ENCODE results near the gene MAPK8IP2.
"Not testable (repeated sequence)": the region's sequence is repeated elsewhere in the genome, so short reads cannot be mapped to it uniquely, and the experiment has no call there.

DNA sequence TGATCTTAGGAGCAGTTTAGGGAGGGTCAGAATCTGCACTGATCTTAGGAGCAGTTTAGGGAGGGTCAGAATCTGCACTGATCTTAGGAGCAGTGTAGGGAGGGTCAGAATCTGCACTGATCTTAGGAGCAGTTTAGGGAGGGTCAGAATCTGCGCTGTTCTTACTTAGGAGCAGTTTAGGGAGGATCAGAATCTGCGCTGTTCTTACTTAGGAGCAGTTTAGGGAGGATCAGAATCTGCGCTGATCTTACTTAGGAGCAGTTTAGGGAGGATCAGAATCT lies 43.2 kb downstream of the MAPK8IP2 start:
- TF ChIP-seq CTCF, EZH2 (IDR thresholded peaks at IDR 0.05): not testable (repeated sequence)
